Loucy (cell line): ENCODE measurements around the gene ZER1.

Source experiments
- H2AFZ ChIP-seq: fragments of 200-600 bp; sonication (generic); 2 replicates; pipeline ENCODE4 v1.6.0; 2016; ENCODE audit warnings: antibody characterized with exemption, mild to moderate bottlenecking, low read length, moderate library complexity
- H3F3A ChIP-seq: fragments of 200-600 bp; 2 replicates; pipeline ENCODE4 v1.6.0; 2016; ENCODE audit warnings: antibody characterized with exemption, low read depth, mild to moderate bottlenecking
- H3K27me3 ChIP-seq: fragments of 200-600 bp; sonication (generic); 2 replicates; pipeline ENCODE4 v1.6.1; 2014; ENCODE audit warnings: low read length, mild to moderate bottlenecking; ENCODE audit not compliant: insufficient read depth, poor library complexity, severe bottlenecking
- H3K36me3 ChIP-seq: fragments of 200-600 bp; sonication (generic); 2 replicates; pipeline ENCODE4 v1.6.1; 2016; ENCODE audit warnings: low read length; ENCODE audit not compliant: insufficient read depth
- H3K4me1 ChIP-seq: fragments of 200-600 bp; sonication (generic); 2 replicates; pipeline ENCODE4 v1.5.1; 2014; ENCODE audit warnings: low read length, mild to moderate bottlenecking; ENCODE audit not compliant: insufficient read depth, poor library complexity, severe bottlenecking
- H3K4me2 ChIP-seq: fragments of 200-600 bp; sonication (generic); 2 replicates; pipeline ENCODE4 v1.6.0; 2014; ENCODE audit warnings: antibody characterized with exemption, low read length, low read depth, mild to moderate bottlenecking; ENCODE audit not compliant: poor library complexity, severe bottlenecking
- H3K4me3 ChIP-seq: fragments of 200-600 bp; sonication (generic); 2 replicates; pipeline ENCODE4 v1.5.1; 2014; ENCODE audit warnings: low read length, mild to moderate bottlenecking, mixed read lengths; ENCODE audit not compliant: poor library complexity, severe bottlenecking
- H3K79me2 ChIP-seq: fragments of 200-600 bp; sonication (generic); 2 replicates; pipeline ENCODE4 v1.6.1; 2014; ENCODE audit warnings: low read length; ENCODE audit not compliant: insufficient read depth
- H3K9ac ChIP-seq: fragments of 200-600 bp; sonication (generic); 2 replicates; pipeline ENCODE4 v1.6.0; 2014; ENCODE audit warnings: mild to moderate bottlenecking, low read depth, low read length, moderate library complexity; ENCODE audit not compliant: poor library complexity, severe bottlenecking
- H3K9me2 ChIP-seq: fragments of 200-600 bp; sonication (generic); replicated peaks from 2 replicates; pipeline ENCODE4 v1.6.1; 2016; ENCODE audit warnings: low read depth, low read length, mixed read lengths
- H3K9me3 ChIP-seq: fragments of 200-600 bp; sonication (generic); 2 replicates; pipeline ENCODE4 v1.6.1; 2014; ENCODE audit warnings: mild to moderate bottlenecking, antibody characterized with exemption, low read length, low read depth; ENCODE audit not compliant: insufficient read depth
- H4K20me1 ChIP-seq: fragments of 200-600 bp; sonication (generic); 2 replicates; pipeline ENCODE4 v1.6.0; 2014; ENCODE audit warnings: antibody characterized with exemption, low read length, mild to moderate bottlenecking; ENCODE audit not compliant: insufficient read depth, poor library complexity, severe bottlenecking
- CTCF ChIP-seq: fragments of 200-600 bp; sonication (generic); conservative IDR thresholded peaks from 2 replicates; pipeline ENCODE4 v1.5.1; 2014; ENCODE audit warnings: mild to moderate bottlenecking, antibody characterized with exemption, low read length
- EZH2phosphoT487 ChIP-seq: fragments of 200-600 bp; IDR thresholded peaks from 2 replicates; pipeline ENCODE4 v1.6.1; 2018; ENCODE audit warnings: antibody characterized with exemption, mild to moderate bottlenecking, moderate library complexity, borderline replicate concordance

The ZER1 gene

DNA sequence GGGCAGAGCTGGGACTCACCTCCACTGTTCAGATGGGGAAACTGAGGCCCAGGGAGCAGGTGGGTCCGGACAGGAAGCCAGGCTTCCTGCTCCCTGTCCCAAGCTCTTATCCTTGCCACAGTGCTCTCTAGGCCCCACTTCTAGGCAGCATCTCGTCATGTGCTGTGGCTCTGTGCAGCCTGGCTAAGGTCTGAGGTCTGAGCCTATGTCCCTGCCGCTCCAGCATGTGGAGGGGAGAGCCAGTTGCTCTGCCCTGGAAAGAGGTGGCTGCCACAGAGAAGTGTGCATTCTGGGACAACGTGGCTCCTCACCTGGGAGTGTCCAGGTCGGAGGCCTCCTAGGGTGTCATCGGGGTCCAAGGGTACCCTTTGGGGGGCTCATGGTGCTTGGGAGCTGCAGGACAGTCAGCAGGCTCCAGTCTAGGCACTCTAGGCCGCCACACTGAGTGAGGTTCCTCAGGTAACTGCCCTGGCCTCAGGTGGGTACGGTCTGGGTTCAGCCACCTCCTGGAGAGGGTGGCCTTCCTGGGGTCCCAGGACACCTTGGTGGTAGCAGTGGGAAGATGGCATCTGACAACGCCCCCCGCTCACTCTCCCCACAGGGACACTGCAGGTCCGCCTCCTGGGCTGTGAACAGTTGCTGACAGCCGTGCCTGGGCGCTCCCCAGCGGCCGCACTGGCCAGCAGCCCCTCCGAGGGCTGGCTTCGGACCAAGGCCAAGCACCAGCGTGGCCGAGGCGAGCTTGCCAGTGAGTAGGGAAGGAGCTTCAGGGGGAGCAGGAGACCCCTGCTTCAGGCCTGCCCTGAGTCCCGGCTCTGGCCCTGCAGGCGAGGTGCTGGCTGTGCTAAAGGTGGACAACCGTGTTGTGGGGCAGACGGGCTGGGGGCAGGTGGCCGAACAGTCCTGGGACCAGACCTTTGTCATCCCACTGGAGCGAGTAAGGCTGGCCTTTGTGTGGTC is 59.0 kb downstream of the ZER1 start:
- no peaks in the 10 kb centered on the region for H3K36me3 ChIP-seq
- H3F3A ChIP-seq = no peaks in the 10 kb centered on the region

GRCh38 chr9:128707446-128707845 is 64.3 kb downstream of the ZER1 start:
- Histone ChIP-seq H3K79me2 (no peaks in the 10 kb centered on the region), H3F3A (no peaks in the 10 kb centered on the region), H3K4me1 (no peaks in the 10 kb centered on the region), H3K27me3 (no peaks in the 10 kb centered on the region), H3K9me3 (no peaks in the 10 kb centered on the region), H3K4me3 (no peak overlapping the region), H3K9ac (no peak overlapping the region), H4K20me1 (no peaks in the 10 kb centered on the region), H3K9me2 (no peaks in the 10 kb centered on the region), H2AFZ (no peak overlapping the region), H3K4me2 (no peak overlapping the region), H3K36me3 (no peaks in the 10 kb centered on the region)
- no peak for TF ChIP-seq EZH2phosphoT487
- TF ChIP-seq CTCF = no peak

More for the DNA sequence above, 59.0 kb downstream of the ZER1 start:
- Histone ChIP-seq H3K9me3 (no peaks in the 10 kb centered on the region), H4K20me1 (no peaks in the 10 kb centered on the region), H3K4me2 (no peak overlapping the region), H3K4me1 (no peaks in the 10 kb centered on the region), H3K9me2 (no peaks in the 10 kb centered on the region), H2AFZ (no peak overlapping the region), H3K4me3 (no peak overlapping the region), H3K27me3 (no peaks in the 10 kb centered on the region), H3K79me2 (no peaks in the 10 kb centered on the region), H3K9ac (no peak overlapping the region)
- TF ChIP-seq CTCF = no peak
- TF ChIP-seq EZH2phosphoT487 = no peak

GRCh38 chr9:128706671-128707381 is 64.9 kb downstream of the ZER1 start:
- Histone ChIP-seq H3K4me1 (no peaks in the 10 kb centered on the region), H3K9ac (no peak overlapping the region)
- no peak for TF ChIP-seq CTCF
- no peak for TF ChIP-seq EZH2phosphoT487

More at GRCh38 chr9:128706671-128707381, 64.9 kb downstream of the ZER1 start:
- no peak overlapping the region for H3K4me3 ChIP-seq
- H3K27me3 ChIP-seq = no peaks in the 10 kb centered on the region
- no peak overlapping the region for H3K4me2 ChIP-seq
- H3K9me2 ChIP-seq = no peaks in the 10 kb centered on the region
- no peaks in the 10 kb centered on the region for H3K36me3 ChIP-seq
- no peaks in the 10 kb centered on the region for H4K20me1 ChIP-seq
- H3K9me3 ChIP-seq = no peaks in the 10 kb centered on the region
- no peaks in the 10 kb centered on the region for H3F3A ChIP-seq
- H3K79me2 ChIP-seq = no peaks in the 10 kb centered on the region
- H2AFZ ChIP-seq = no peak overlapping the region
